HL-60 (cell line): ENCODE measurements around the gene SCO1.

Source experiments
- DNase-seq, 2 experiments: peaks; one replicate each; pipeline ENCODE4 v3.0.0-alpha.2; 2010 to 2020; ENCODE audit warnings: low read depth in 1 of 2, low spot score in 1 of 2
- H3K27ac ChIP-seq: fragments of 250-450 bp; sonication (Bioruptor Pico); replicated peaks from 2 replicates; pipeline ENCODE4 v1.5.1; 2020; ENCODE audit warnings: mild to moderate bottlenecking, moderate library complexity
- H3K27me3 ChIP-seq: fragments of 250-450 bp; sonication (Bioruptor Pico); 2 replicates; pipeline ENCODE4 v1.5.1; 2021; ENCODE audit warnings: mild to moderate bottlenecking, moderate library complexity; ENCODE audit not compliant: insufficient read depth, poor library complexity, severe bottlenecking
- H3K4me3 ChIP-seq: replicated peaks from 2 replicates; pipeline ENCODE4 v1.5.1; 2011; ENCODE audit warnings: mild to moderate bottlenecking, control low read depth, low read length; ENCODE audit not compliant: insufficient read depth
- CTCF ChIP-seq: IDR thresholded peaks from one replicate; pipeline ENCODE4 v1.5.1; 2011; ENCODE audit warnings: low read length, control low read depth, inconsistent platforms; ENCODE audit not compliant: insufficient read depth
- GABPA ChIP-seq: IDR thresholded peaks from 2 replicates; pipeline ENCODE4 v1.6.1; 2012; ENCODE audit warnings: low read depth
- POLR2AphosphoS5 ChIP-seq: IDR thresholded peaks from 2 replicates; pipeline ENCODE4 v1.6.1; 2012; ENCODE audit warnings: low read depth
- REST ChIP-seq: IDR thresholded peaks from 2 replicates; pipeline ENCODE4 v1.6.1; 2012; ENCODE audit warnings: low read depth; ENCODE audit not compliant: insufficient replicate concordance
- SPI1 ChIP-seq: IDR thresholded peaks from 2 replicates; pipeline ENCODE4 v1.6.1; 2012; ENCODE audit warnings: low read depth, mild to moderate bottlenecking, borderline replicate concordance

SCO1 gene

GRCh38 chr17:10743316-10744009, 46.1 kb upstream of the SCO1 start:
- Histone ChIP-seq H3K27ac (no peak overlapping the region), H3K4me3 (no peak overlapping the region), H3K27me3 (no peaks in the 10 kb centered on the region)
- TF ChIP-seq REST (no peak), GABPA (no peak)
- DNase-seq = no peak

- no peaks in the 10 kb centered on the region for H3K27me3 ChIP-seq
- TF ChIP-seq GABPA = no peak
- no peak for TF ChIP-seq REST
- no peak for TF ChIP-seq CTCF
- no peak for TF ChIP-seq POLR2AphosphoS5
- no peak for TF ChIP-seq SPI1
- H3K27ac ChIP-seq = no peak overlapping the region
- no peak overlapping the region for H3K4me3 ChIP-seq
- DNase-seq = no peak
These were observed 45.1 kb upstream of the SCO1 start for GRCh38 chr17:10742431-10742830.

- H3K4me3 ChIP-seq = no peak overlapping the region
- no peaks in the 10 kb centered on the region for H3K27me3 ChIP-seq
- DNase-seq = no peak
- H3K27ac ChIP-seq = no peak overlapping the region
- TF ChIP-seq REST (no peak), CTCF (no peak), GABPA (no peak), SPI1 (no peak), POLR2AphosphoS5 (no peak)
These were observed 44.2 kb upstream of the SCO1 start for GRCh38 chr17:10741416-10742135.
